ENCODE data around the gene XPO1. TPM values are rescaled to one million over a fixed set of nuclear protein-coding genes. Genes with fewer than 3 reads are reported as not detected.

Gene XPO1
- polyA plus RNA-seq, 1 donor from 2014 or later, result 494 TPM

DNA sequence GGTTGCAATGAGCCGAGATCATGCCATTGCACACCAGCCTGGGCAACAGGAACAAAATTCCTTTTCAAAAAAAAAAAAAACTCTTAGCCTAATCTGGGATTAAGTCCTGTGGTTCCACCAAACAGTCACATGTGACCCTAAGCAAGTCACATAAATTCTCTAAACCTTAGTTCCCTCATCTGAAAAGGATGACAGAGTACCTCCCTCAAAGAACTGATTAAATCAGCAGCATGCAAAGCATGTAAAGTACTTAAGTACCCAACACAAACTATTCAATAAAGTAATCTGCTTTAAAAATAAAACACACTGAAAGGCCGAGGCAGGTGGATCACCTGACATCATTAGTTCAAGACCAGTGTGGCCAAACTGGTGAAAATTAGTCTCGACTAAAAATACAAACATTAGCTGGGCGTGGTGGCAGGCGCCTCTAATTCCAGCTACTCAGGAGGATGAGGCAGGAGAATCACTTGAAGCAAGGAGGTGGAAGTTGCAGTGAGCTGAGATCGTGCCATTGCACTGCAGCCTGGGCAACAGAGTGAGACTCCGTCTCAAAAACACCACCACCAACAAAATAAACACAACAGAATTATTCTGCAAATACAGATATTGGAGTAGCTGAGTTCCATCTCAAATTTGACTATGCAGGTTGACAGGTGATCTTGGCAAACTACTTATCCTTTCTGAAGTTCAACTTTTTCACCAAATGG, 74.2 kb downstream of the XPO1 start:
- Histone ChIP-seq H3K27me3 (ENCODE audit: insufficient read depth, low read depth, low read length) (no peaks in the 10 kb centered on the region), H3K9ac (ENCODE audit: low read length) (no peak overlapping the region), H3K9me2 (ENCODE audit: insufficient read depth, low read length) (no peaks in the 10 kb centered on the region), H3K4me2 (ENCODE audit: low read length) (no peak overlapping the region), H2AFZ (ENCODE audit: low read depth, low read length) (no peak overlapping the region), H4K20me1 (ENCODE audit: insufficient read depth) (no peaks in the 10 kb centered on the region), H3K9me3 (ENCODE audit: low read length) (no peaks in the 10 kb centered on the region), H3K36me3 (ENCODE audit: insufficient read depth, low read length) (no peaks in the 10 kb centered on the region), H3K4me3 (ENCODE audit: low read length) (no peak overlapping the region), H3K27ac (ENCODE audit: low read length) (no peak overlapping the region), H3F3A (ENCODE audit: insufficient read depth, low read length, poor library complexity, severe bottlenecking) (no peaks in the 10 kb centered on the region), H3K79me2 (replicated peaks; ENCODE audit: insufficient read depth, low read length) (peaks cover 83% of the 10 kb centered on the region)
- TF ChIP-seq POLR2AphosphoS5 (IDR thresholded peaks at IDR 0.05) (no peak), EP300 (conservative IDR thresholded peaks at IDR 0.05; ENCODE audit: poor library complexity, severe bottlenecking) (no peak), TAF1 (IDR thresholded peaks at IDR 0.05; ENCODE audit: low read depth) (no peak), RAD21 (conservative IDR thresholded peaks at IDR 0.05) (no peak), SMC3 (conservative IDR thresholded peaks at IDR 0.05; ENCODE audit: poor library complexity) (no peak)
- TF ChIP-seq, protein P1, sequence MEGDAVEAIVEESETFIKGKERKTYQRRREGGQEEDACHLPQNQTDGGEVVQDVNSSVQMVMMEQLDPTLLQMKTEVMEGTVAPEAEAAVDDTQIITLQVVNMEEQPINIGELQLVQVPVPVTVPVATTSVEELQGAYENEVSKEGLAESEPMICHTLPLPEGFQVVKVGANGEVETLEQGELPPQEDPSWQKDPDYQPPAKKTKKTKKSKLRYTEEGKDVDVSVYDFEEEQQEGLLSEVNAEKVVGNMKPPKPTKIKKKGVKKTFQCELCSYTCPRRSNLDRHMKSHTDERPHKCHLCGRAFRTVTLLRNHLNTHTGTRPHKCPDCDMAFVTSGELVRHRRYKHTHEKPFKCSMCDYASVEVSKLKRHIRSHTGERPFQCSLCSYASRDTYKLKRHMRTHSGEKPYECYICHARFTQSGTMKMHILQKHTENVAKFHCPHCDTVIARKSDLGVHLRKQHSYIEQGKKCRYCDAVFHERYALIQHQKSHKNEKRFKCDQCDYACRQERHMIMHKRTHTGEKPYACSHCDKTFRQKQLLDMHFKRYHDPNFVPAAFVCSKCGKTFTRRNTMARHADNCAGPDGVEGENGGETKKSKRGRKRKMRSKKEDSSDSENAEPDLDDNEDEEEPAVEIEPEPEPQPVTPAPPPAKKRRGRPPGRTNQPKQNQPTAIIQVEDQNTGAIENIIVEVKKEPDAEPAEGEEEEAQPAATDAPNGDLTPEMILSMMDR (IDR thresholded peaks at IDR 0.05; ENCODE audit: poor library complexity, severe bottlenecking), result no peak

DNA sequence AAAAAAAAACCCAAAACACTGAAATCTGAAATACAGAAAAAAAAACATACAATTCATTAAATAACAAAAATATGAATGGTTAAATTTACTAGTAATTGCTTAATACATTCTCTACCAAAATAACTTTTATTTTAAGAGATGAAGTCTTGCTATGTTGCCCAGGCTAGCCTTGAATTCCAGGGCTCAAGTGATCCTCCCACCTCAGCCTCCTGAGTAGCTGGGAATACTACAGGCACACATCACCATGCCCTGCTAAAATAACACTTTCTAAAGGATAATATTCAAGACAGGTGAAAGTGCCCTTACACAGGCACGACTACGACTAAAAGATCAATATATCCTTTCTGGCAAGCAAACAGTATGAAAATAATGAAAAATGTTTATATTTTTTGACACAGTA, 76.8 kb downstream of the XPO1 start:
- TF ChIP-seq EZH2 (IDR thresholded peaks at IDR 0.05; ENCODE audit: borderline replicate concordance, insufficient read depth, low read length, poor library complexity, severe bottlenecking), result no peak
- TF ChIP-seq, protein P1 (IDR thresholded peaks at IDR 0.05; ENCODE audit: poor library complexity, severe bottlenecking), result no peak
- TF ChIP-seq POLR2AphosphoS5 (IDR thresholded peaks at IDR 0.05), result no peak
- TF ChIP-seq EP300 (conservative IDR thresholded peaks at IDR 0.05; ENCODE audit: poor library complexity, severe bottlenecking), result no peak
- TF ChIP-seq RAD21 (conservative IDR thresholded peaks at IDR 0.05), result no peak
- TF ChIP-seq SMC3 (conservative IDR thresholded peaks at IDR 0.05; ENCODE audit: poor library complexity), result no peak
- TF ChIP-seq TAF1 (IDR thresholded peaks at IDR 0.05; ENCODE audit: low read depth), result no peak
- no peak for TF ChIP-seq MXI1 (conservative IDR thresholded peaks at IDR 0.05; ENCODE audit: poor library complexity, severe bottlenecking)
- TF ChIP-seq, protein P2, sequence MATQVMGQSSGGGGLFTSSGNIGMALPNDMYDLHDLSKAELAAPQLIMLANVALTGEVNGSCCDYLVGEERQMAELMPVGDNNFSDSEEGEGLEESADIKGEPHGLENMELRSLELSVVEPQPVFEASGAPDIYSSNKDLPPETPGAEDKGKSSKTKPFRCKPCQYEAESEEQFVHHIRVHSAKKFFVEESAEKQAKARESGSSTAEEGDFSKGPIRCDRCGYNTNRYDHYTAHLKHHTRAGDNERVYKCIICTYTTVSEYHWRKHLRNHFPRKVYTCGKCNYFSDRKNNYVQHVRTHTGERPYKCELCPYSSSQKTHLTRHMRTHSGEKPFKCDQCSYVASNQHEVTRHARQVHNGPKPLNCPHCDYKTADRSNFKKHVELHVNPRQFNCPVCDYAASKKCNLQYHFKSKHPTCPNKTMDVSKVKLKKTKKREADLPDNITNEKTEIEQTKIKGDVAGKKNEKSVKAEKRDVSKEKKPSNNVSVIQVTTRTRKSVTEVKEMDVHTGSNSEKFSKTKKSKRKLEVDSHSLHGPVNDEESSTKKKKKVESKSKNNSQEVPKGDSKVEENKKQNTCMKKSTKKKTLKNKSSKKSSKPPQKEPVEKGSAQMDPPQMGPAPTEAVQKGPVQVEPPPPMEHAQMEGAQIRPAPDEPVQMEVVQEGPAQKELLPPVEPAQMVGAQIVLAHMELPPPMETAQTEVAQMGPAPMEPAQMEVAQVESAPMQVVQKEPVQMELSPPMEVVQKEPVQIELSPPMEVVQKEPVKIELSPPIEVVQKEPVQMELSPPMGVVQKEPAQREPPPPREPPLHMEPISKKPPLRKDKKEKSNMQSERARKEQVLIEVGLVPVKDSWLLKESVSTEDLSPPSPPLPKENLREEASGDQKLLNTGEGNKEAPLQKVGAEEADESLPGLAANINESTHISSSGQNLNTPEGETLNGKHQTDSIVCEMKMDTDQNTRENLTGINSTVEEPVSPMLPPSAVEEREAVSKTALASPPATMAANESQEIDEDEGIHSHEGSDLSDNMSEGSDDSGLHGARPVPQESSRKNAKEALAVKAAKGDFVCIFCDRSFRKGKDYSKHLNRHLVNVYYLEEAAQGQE (IDR thresholded peaks at IDR 0.05; ENCODE audit: borderline replicate concordance), result no peak
- Histone ChIP-seq H3K9ac (ENCODE audit: low read length) (no peak overlapping the region), H3K4me3 (ENCODE audit: low read length) (no peak overlapping the region), H3K9me2 (ENCODE audit: insufficient read depth, low read length) (no peaks in the 10 kb centered on the region), H3K27me3 (ENCODE audit: insufficient read depth, low read depth, low read length) (no peaks in the 10 kb centered on the region), H3K9me3 (ENCODE audit: low read length) (no peaks in the 10 kb centered on the region), H3K4me2 (ENCODE audit: low read length) (no peak overlapping the region), H3K79me2 (replicated peaks; ENCODE audit: insufficient read depth, low read length) (peaks cover 78% of the 10 kb centered on the region), H3K27ac (ENCODE audit: low read length) (no peak overlapping the region), H3F3A (ENCODE audit: insufficient read depth, low read length, poor library complexity, severe bottlenecking) (no peaks in the 10 kb centered on the region), H3K36me3 (ENCODE audit: insufficient read depth, low read length) (no peaks in the 10 kb centered on the region), H2AFZ (ENCODE audit: low read depth, low read length) (no peak overlapping the region), H4K20me1 (ENCODE audit: insufficient read depth) (no peaks in the 10 kb centered on the region)

All from neural cell (in vitro differentiated cells).